HTERT RPE-1 (cell line): ENCODE results near the gene CYP2U1.
"Not testable (repeated sequence)": the region's sequence is repeated elsewhere in the genome, so short reads cannot be mapped to it uniquely, and the experiment has no call there.

Source experiments
- in situ Hi-C: fragments of 300-500 bp; cut with MboI; formaldehyde crosslinking; loops from 4 replicates; pipeline ENCODE4 v1.14.3; 2020; ENCODE audit warnings: low sequenced_read_pairs

Gene CYP2U1

DNA sequence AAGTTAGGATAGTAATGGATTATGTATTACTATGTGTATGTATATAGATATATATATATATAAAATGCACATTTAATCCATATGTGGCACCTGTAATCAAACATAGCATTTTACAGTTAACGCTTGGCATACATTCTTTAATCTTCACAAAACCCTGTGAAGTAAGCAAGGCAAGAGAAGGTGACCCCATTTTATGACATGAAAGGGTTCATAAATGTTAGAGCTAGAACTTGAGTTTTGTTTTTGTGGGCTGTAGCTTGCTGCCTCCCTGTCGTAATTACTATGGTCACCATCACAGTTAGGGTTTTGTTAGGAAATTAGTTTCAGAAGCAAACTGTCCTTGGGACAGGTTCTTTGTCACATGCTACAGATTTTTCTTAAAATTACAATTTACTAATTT, 13.8 kb upstream of the CYP2U1 start:
- in situ Hi-C loops, result no loop called here

DNA sequence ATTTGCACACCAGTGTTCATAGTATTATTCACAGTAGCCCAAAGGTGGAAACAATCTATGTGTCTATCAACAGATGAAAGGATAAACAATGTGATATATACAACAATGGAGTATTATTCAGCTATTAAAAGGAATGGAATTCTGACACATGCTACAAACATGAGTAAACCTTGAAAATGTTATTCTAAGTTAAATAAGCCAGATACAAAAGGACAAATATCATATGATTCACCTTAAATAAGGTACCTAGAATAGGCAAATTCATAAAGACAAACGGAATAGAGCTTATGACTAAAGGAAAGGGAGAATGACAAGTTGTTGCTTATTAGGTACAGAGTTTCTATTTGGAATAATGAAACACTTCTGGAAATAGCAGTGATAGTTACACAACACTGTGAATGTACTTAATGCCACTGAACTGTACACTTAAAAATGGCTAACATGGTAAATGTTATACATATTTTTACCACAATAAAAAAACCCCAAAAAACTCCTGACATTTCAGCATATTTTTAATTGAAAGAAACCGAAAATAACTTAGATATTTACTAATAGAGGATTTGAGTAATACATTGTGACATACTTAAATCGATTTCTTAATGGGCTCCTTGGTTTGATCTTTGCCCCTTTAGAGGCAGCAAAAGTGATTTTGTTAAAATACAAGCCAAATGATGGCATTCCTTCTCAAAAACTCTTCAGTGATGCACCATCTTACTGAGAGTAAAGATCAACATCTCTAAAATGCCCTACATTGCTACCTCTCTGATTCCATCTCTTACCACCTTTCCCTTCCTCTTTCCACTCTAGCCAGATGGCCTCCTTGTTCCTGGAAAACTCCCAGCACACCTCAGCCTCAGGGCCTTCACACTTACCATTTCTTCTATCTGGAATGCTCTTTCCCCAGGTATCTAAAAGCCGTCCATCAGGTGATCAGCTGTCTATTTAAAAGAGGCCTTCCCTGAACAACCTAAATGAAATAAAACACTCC, 8.6 kb upstream of the CYP2U1 start:
- in situ Hi-C loops, result no loop called here

DNA sequence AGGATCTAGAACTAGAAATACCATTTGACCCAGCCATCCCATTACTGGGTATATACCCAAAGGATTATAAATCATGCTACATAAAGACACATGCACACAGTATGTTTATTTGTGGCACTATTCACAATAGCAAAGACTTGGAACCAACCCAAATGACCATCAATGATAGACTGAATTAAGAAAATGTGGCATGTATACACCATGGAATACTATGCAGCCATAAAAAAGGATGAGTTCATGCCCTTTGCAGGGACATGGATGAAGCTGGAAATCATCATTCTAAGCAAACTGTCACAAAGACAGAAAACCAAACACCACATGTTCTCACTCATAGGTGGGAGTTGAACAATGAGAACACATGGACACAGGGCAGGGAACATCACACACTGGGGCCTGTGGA, 5.6 kb upstream of the CYP2U1 start:
- in situ Hi-C loops, result not testable (repeated sequence)

DNA sequence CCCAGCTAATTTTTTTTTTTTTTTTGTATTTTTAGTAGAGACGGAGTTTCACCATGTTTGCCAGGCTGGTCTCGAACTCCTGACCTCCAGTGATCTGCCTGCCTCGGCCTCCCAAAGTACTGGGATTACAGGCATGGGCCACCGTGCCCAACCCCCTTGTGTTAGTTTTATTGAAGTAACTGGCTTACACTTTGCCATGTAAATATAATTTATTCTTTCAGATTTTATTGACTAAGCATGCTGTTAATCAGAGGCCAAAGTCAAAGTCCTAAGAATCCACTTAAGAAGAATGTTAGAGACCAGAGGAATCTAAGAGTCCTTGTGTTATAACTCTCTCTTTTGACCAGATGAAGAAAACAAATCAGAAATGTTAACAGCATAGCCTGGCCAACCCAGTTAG, 4.5 kb upstream of the CYP2U1 start:
- in situ Hi-C loops, result not testable (repeated sequence)

DNA sequence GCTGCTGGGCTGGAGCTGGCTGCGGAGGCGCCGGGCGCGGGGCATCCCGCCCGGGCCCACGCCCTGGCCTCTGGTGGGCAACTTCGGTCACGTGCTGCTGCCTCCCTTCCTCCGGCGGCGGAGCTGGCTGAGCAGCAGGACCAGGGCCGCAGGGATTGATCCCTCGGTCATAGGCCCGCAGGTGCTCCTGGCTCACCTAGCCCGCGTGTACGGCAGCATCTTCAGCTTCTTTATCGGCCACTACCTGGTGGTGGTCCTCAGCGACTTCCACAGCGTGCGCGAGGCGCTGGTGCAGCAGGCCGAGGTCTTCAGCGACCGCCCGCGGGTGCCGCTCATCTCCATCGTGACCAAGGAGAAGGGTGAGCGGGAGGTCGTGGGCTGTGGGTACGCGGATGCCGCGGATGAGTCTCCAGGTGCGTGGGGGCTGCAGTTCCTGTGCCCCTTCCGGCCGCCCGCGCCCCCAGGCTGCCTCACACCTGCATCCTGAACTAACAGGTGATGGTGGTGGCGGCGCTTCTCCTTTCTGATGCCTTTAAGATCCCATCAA, 499 bp downstream of the CYP2U1 start:
- in situ Hi-C loops, result no loop called here

DNA sequence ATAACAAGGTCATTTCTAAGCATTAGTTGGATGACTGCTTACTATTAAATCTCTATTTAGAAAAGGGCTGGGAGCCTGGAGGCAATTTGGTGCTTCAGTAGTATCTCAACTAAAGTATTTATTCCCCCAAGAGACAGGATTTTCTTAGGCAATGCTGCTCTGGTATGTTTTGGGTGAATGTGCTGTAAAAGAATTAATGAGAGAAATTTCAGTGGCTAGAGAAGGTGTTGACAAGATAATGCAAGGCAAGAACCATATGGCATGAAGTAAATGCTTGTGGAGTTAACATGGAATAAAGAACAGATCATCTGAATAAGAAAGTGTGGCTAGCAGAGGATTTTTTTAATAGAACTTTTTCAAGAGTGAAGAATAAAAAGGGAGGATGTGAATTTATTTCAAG, 3.9 kb downstream of the CYP2U1 start:
- in situ Hi-C loops, result no loop called here

DNA sequence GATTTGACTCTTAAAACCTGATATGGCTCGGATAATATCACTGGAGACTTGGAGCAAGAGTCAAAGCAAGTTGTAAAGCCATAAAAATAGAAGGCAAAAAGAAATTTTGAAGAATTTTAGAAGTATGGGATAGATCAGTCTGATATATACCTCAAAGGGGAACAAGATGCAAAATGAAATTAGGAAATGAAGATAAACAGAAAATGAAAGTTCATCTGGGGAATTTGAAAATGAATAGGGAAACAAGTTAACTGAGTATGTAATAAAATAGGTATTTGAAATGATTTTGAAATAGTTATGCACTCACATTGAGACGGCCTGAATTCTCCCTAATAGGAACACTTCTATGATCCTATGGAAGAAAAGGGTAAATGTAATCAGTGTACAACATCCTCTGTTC, 5.7 kb downstream of the CYP2U1 start:
- in situ Hi-C loops, result no loop called here

DNA sequence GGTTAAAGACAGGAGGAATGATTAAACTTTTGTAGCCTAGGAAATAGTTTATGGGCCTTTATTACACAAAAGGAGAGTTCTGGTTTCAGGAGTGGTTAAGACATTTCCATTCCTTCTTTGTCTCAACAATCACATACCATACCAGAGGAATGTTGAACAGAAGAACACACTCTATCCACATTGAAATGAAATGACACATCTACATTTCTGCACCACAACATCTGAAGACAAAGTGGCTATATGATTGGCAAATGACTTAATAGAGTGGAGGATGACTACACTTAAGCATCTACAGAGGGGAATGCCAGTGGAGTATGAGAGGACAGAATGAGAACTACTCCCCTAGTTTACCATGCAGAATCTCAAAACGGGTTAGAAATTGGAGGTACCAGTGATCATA, 8.0 kb downstream of the CYP2U1 start:
- in situ Hi-C loops, result no loop called here

DNA sequence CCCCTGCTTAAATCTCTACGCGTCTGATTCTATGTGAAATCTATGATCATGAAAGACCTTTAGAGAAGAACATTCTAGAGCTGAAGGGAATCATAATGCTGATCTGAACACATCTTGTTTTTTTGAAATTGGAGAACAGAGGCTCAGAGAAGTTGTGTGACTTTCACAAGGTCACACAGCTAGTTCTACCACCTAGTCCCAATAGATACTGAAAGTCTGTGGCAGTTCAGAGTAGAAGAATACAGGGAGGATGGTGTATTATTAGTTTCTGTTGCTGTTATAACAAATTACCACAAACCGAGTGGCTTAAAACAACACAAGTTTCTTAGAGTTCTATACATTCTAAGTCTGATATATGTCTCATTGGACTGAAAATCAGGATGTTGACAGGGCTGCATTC, 14.5 kb downstream of the CYP2U1 start:
- in situ Hi-C loops, result no loop called here

DNA sequence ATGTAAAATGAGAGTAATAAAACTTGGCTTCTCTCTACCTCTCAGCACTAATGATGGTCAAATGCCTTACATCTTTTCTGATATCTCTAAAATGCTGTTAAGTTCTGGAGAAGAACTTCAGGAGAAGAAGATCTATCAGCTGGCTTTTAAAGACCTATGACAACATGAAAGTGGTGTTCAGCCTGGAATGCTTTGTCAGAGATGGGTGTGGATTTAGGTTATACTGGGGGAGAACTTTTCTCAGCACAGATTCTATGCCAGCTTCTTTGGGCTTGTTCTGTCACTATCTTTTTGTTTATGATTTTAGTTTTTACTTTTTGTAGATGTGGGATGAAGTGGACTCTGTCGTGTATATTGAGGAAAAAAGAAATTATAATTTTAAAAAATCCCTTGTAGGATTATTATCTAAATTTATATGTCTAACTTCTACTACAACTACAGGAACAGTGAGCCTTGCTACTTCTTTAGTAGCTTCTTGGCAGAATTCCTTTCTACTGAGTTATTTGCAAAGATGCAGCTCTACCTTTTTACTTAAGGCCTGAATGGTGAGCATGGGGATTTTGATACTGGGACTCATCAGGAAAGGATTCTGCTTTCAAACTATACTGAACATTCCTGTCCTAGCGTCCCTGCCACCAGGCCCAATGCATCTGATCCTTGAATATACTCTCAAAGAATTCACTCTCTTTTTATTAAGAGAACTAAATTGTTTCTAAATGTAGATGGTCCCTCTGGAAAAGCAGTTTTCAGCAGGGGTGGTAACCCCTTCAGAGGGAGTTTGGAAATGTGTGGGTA, 19.6 kb downstream of the CYP2U1 start:
- in situ Hi-C loops, result no loop called here

DNA sequence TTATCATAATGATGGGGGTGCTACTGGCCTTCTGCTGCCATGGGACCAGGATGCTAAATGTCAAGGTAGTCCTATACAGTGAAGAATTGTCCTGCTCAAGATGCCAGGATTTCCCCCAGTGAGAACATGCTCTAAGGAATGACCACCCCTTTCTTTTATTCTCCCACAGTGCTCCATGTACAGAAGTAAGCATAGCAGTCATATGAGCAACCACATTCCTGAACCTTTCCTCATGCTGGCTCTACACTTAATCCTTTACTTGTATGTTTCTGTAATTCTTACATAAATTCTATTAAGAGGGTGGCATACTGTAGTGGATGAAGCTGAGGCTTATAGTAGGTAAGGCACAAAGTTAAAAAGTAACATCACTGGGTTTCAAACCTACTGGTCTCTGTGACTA, 20.2 kb downstream of the CYP2U1 start:
- in situ Hi-C loops, result no loop called here

DNA sequence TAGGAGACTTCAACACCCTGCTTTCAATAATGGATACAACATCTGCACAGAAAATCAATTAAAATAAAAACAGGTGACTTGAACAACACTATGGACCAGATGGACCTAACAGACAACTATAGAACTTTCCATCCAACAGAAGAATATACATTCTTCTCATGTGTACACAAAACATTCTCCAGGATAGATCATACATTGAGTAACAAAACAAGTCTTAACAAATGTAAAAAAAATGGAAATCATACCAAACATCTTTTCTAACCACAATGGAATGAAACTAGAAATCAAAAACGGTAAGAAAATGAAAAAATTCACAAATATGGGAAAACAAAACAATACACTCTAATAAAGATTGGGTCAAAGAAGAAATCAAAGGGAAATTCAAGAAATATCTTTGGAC, 24.7 kb downstream of the CYP2U1 start:
- in situ Hi-C loops, result no loop called here

DNA sequence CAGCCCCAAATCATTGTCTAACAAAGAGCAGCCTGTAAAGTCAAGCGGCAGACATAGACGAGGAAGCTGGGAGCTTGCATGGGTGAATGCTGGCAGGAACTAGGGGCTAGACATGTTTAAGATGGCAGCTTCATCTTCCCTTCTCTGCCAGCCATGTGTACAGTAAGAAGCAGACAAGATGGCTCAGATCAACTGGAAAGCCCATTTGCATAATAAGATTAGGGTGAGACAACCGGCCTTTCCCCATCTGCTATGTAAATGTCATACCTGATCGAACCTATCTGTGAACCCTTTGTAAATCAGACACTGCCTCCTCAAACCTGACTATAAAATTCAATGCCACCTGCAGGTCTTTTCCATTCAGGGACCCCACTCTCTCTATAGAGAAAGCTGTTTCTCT, 35.6 kb downstream of the CYP2U1 start:
- in situ Hi-C loops, result no loop called here

DNA sequence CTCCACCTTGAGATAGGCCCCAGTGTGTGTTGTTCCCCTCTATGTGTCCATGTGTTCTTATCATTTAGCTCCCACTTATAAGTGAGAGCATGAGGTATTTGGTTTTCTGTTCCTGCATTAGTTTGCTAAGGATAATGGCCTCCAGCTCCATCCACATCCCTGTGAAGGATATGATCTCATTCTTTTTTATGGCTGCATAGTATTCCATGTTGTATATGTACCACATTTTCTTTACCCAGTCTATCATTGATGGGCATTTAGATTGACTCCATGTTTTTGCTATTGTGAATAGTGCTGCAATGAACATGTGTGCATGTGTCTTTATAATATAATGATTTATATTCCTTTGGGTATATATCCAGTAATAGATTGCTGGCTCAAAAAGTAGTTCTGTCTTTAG, 36.2 kb downstream of the CYP2U1 start:
- in situ Hi-C loops, result not testable (repeated sequence)

DNA sequence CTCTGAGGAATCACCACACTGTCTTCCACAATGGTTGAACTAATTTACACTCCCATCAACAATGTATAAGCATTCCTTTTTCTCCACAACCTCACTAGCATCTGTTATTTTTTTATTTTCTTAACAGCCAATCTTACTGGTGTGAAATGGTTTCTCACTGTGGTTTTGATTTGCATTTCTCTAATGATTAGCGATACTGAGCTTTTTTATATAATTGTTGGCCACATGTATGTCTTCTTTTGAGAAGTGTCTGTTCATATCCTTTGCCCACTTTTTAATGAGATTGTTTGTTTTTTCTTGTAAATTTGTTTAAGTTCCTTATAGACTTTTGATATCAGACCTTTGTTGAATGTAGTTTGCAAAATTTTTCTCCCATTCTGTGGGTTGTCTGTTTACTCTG, 36.6 kb downstream of the CYP2U1 start:
- in situ Hi-C loops, result not testable (repeated sequence)

DNA sequence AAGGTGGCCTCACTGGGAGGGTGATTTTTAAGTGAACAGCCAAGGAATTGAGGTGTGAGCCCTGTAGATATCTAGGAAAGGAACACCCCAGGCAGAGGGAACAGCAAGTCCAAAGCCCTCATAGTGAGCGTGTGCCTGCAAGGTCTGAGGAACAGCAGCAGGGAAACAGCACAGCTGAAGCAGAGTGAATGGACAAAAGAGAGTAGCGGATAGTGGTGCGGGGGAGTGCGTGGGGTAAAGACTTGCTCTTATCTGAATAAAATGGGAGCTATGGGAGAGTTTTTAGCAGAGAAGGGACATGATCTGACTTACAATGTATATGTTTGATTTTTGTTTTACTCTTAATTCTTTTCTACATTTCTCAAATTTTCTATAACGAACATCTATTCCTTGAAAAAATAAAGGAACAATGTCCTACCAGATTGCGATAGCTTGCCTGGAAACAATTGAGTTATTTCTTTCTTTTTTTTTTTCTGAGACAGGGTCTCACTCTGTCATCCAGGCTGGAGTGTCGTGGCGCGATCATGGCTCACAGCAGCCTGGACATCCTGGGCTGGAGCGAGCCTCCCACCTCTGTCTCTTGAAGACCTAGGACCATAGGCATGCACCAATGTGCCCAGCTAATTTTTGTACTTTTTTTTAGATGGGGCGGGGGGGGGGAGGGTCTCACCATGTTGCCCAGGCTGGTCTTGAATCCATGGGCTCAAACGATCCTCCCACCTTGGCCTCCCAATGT, 38.9 kb downstream of the CYP2U1 start:
- in situ Hi-C loops, result no loop called here

DNA sequence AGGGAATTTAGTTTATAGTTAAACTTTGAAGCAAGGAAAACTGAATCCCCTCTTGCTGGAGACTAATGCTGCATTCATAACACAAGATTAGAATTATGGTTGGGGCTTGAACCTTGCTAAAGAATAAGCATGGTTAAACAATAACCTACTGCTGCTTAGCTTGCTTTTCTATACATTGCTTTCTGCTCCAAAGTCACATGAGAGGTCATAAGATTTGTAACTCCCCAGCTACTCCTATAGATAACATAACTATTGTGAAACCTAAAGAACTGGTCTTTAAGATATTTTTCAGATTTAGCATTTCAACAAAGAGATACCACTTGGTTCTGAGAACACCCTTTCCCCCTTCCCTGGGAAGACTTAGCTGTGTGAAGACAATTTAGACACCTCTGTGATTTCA, 41.3 kb downstream of the CYP2U1 start:
- in situ Hi-C loops, result no loop called here

DNA sequence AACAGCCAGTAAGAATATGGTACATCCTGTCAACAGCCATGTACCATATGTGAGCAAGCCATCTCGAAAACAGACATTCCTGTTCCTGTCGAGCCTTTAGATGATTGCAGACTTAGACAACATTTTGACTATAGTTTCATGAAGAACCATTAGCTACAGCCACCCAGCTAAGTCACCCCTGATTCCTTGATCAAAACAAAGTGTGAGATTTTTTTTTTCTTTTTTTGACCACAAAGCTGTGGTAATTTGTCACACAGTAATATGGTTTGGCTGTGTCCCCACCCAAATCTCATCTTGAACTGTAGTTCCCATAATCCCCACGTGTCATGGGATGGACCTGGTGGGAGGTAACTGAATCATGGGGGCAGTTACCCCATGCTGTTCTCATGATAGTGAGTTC, 43.2 kb downstream of the CYP2U1 start:
- in situ Hi-C loops, result no loop called here

DNA sequence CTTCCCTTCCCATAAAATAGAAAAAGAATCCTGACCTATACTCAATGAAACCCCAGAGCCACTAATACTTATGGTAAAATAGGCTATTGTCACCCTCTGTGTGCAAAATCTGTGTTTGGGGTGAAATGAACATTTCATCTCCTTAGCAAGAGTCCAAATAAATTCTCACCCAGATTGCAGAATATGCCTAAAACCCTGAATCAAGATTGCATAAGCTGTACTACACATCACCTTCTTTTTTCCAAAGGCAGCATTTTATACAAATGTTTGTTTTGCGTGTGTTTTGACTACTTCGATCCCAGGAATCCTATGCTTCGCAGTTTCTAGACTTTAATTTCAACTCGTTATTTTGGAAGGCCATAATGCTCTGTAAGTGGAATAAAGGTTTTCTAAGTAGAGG, 46.1 kb downstream of the CYP2U1 start:
- in situ Hi-C loops, result no loop called here

DNA sequence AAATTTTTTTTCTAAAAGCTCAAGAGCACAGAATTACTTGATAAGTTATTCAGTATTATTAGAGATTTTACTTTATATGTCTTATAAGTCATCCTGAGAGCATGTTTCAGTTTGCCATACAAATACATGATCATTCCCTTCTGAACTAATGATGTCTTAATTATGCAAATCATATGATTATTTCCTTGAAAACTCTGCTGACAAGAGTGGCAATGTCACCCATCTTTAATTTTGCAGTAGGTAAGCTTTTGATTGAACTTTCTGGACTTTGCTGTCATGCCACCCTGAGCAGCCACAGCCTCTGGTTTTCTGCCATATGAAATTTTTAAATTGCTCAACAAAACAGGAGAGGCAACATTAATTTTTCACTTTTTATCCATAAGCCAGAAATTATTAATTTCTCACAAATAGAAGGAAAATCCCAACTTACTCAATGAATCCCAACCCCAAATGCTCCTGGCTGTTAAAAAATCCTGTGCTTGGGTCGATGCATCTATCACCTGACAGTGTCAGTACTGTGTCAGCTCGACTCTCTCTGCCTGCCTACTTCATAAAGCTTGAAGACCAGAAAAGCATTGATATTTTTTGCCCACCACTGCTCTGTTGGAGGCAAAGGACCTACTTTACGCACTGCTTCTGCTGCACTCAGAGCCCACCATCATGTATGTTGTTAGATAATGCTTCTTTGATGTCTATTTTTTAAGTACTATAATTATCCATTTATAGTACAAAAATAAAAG, 46.8 kb downstream of the CYP2U1 start:
- in situ Hi-C loops, result no loop called here
